Inferior parietal cortex (tissue), 1 donor: ENCODE results near the gene CDK10.
"Not testable (repeated sequence)": the region's sequence is repeated elsewhere in the genome, so short reads cannot be mapped to it uniquely, and the experiment has no call there.

ENCODE experiments used
- DNase-seq: peaks from one replicate; pipeline ENCODE4 v3.0.0-alpha.2; 2016; ENCODE audit errors: extremely low spot score

Gene CDK10

DNA sequence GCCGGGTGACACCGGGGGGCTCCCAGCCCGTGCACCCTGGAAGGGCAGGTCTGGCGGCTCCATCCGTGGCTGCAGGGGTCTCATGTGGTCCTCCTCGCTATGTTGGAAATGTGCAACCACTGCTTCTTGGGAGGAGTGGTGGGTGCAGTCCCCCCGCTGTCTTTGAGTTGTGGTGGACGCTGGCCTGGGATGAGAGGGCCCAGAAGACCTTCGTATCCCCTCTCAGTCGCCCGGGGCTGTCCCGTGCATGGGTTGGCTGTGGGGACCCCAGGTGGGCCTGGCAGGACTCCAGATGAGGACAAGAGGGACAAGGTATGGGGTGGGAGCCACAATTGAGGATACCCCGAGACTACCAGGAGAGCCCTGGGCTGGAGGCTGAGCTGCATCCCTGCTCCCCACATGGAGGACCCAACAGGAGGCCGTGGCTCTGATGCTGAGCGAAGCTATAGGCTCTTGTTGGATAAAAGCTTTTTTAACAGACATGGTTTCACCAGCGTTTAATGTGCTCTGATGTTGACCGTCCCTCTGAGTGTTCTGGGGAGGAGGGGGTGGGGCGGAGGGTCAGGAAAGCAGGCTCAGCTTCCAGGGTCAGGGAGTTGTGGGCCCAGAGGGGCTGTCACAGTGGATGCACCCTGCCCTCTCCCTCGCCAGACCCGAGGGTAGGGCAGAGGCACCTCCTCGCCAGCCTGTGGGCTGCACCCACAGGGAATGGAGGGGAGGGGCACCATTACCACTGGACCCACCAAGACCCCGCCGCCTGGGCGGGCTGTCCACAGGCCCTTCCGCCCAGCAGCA, 9.6 kb downstream of the CDK10 start:
- no peak for DNase-seq

DNA sequence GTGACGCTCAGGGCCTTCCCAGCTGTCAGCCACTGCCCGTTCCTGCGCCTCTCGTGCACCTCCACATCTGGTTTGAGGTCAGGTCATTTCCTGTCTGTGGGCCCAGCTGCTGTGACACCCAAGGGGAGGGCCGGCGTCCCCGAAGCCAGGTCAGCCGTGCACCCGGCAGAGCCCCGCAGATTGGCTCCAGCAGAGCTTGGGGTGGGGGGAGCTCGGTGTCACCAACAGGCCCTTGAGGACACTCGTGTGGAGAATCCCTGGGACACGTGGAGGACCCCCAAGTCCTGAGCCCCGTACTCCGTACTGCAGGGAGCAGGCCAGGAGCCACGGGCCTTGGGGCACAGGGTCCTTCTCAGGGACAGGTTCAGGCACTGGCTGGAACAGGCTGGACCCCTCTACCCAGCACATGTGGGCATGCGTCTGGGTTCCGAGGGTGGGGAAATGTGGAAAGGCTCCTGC, 10.2 kb downstream of the CDK10 start:
- no peak for DNase-seq

DNA sequence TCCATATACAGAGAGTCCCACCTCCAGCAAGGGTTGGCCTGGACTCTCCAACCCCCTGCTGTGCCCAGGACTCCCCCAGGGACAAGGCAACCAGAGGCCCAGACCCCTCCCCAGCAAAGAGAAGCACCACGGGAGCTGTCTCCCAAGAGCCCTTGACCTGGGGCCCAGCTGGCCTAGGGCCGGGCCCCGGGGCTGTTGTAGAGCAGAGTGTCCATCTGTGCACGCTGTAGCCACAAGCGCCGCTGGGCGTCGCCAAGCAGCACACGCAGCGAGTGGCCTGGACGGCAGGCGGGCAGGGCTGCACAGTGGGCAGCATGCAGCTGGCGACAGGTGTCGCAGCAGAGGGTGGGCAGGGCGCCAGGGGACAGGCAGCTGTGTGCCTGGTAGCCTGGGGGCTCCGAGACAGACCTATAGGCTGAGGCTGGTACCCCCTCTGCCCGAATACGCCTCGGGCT, 10.7 kb downstream of the CDK10 start:
- DNase-seq: no peak

DNA sequence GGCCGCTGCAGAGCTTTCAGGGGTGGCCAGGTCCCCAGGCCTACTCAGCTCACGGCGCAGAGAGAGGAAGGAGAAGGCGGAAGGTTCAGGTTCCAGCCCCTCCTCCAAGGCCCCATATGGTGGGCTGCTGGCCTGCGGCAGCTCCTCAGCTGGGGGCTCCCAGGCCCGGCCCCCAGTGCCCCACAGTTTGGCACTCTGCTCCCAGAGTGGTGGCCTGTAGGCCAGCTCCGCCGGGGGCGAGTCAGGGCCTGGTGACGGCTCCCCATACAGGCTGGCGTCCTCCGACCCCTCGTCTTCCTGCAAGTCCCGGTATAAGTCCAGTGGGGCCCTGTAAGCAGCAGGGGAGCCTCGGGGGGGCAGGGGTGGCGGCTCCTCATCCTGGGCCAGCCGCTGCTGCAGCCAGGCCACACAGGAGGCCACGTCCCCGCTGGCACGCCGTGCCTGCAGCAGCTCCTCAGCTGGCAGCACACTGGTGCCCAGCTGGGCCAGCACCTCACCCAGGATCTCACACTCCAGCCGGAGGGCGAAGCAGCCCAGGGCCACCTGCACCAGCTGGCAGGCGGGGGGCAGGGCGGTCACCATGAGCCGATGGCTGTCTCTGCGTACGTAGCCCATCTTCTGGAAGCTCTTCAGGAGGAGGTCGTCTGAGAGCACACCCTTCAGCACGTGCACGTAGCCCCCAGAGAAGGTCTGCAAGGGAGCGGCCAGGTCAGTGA, 11.3 kb downstream of the CDK10 start:
- no peak for DNase-seq

DNA sequence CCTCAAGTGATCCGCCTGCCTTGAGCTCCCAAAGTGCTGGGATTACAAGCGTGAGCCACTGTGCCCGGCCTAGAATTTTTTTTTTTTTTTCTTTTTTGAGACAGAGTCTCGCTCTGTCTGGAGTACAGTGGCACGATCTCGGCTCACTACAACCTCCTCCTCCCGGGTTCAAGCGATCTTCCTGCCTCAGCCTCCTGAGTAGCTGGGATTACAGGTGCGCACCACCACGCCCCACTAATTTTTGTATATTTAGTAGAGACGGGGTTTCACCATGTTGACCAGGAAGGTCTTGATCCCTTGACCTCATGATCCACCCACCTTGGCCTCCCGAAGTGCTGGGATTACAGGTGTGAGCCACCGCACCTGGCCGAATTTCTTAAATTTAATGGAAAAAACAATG, 12.2 kb downstream of the CDK10 start:
- not testable (repeated sequence) for DNase-seq

DNA sequence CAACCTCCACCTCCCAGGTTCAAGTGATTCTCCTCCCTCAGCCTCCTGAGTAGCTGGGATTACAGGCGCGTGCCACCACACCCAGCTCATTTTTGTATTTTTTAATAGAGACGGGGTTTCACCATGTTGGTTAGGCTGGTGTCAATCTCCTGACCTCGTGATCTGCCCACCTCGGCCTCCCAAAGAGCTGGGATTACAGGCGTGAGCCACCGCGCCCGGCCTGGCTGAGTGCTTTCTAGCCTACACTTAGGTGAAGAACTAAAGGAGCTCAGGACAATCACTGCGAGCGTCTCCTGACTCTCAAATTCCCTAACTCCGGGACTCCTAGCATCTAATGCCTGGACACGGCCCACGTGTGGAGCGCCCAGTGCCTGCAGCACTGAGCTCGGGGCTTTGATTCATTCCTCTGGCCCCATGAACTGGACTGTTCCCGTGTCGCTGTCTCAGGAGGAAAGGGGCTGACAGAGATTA, 13.2 kb downstream of the CDK10 start:
- not testable (repeated sequence) for DNase-seq

DNA sequence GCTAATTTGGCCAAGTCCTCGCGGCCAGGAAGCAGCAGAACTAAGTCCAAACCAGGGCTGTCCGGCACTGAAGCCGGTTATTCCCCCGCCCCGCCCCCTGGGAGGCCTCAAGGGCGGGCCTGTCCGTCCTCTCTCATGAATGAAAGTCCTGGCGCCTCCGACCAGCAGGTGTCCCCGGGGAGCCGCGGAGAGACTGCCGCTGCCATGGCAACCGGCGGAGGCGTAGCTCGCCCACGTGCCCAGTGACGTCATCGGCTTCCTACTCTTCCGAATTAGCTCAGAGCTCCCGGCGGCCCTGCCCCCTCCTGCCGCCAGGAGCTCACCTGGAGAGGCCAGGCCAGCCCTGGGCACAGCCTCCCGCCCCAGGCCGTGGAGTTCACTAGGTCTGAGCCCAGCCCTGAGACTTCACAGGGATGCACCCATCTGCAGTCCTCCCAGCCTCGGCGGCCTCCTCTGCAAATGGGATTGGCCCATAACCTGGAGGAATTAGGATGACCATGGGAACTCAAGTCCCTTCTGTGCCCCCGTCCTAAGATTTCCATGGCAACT, 13.7 kb downstream of the CDK10 start:
- DNase-seq: peak; percentile 99

DNA sequence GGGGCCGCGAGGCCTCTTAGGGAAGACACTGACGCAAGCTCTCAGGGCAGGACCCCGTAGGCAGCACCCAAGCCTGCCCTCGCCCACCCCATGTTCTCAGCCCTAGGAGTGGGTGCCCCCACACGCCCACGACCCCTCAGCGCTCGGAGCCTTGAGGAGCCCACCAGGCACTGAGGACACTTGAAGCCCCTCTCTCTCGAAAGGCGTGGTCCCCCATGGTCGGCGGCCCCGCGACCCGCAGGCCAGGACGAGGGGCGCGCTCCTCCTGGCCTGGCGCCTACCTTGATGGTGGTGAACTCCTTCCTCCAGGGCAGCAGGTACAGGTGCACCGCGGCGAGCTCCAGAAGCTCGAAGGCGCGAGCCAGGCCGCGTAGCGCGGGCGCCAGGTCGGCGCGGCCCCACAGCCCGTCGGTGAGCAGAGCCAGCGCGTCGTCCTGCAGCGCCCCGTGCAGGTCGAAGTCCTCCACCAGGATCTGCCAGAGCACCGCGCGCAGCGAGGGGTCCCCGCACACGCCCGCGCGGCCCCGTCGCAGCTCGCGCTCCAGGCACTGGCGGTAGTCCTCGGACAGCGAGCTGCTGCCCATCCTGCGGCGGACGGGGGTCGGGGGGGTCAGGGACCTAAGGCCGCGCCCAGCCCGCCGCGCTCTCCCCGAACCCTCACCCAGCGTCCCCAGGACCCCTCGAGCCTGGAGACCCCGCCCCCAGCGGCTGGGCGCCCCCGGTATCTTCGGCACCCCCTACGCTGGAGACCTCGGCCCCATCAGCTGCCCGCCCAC, 14.3 kb downstream of the CDK10 start:
- no peak for DNase-seq

DNA sequence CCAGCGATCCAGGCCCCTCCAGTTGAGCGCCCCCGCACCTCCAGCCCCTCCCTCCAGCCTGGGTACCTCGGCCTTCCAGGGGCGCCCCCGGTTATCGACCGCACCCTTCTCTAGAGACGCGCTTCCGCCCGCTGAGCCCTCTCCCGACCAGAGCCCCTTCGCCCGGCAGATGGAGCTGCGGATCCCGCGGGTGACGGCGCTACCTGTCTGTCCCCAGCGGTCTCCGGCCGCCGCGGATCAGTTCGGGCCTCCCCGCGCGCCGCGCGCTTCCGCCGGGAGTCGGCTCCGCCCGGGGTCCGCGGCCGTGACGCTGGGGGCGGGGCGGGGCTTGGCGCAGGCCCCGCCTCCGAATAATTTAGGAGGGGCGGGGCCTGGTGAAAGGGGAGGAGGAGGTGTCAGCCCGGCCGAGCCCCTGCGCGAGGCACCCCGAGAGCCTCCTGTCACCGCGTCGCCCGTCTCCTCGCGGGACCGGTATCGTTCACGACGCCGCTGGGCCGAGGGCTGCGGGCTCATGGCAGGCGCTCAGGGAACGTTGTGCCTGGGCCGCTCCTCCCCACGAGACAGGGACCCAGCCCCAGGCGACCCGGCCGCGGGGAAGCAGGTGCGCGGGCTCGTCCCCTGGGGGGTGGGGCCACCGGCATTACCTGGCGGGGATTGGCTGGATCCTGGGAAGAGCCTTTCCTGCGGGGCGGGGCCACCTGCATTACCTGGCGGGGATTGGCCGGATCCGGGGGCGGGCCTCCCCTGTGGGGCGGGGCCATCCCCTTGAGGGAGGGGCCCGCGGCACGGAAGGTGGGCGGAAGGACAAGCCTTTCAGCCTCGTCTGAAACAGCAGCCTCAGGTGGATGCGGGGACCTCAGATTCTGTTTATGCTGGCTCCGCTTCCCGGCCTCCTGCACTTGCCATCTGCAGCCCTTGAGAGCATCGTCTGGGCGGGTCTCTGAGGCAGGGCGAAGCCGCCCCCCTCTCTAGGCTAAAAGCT, 15.2 kb downstream of the CDK10 start, which contains the start of gene SPATA2L:
TSS of gene SPATA2L (minus strand) at position 281 of the 982 bp plus-strand sequence. CDS start 473 bp downstream, outside the sequence.
- DNase-seq: peak; percentile 68

DNA sequence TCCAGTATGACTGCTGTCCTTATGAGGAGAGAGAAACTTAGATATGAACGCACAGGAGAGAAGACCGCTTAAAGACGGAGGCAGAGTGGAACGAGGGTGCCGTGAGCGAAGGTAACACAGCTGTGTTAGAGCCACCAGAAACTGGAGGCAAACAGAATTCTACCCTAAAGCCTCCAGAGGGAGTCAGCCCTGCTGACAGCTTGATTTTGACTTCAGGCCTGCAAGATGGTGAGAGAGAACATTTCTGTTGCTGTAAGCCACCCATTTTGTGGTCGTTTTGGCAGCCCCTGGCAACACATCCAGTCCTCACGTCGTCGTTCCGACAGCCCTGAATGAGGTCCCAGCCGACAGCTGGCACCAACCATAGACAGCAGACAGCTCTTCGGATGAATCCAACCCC, 17.8 kb downstream of the CDK10 start:
- no peak for DNase-seq

DNA sequence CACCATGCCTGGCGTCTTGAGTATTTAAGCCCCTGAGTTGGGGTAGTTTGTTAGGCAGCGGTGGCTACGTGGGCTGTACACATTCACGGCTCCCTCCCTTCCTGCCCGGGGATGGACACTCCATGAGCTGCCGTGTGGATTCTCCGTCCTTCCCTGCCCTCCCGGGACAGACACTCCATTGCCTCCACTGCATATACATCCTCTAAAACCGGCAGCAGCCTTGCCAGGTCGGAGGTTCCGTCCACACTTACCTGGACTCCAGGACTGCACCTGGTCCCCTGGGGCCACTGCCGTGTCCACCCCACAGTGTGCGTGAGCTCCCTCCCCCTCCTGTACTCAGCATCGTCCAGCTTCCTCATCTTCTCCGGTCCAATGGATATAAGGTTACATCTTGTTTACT, 18.5 kb downstream of the CDK10 start:
- no peak for DNase-seq

DNA sequence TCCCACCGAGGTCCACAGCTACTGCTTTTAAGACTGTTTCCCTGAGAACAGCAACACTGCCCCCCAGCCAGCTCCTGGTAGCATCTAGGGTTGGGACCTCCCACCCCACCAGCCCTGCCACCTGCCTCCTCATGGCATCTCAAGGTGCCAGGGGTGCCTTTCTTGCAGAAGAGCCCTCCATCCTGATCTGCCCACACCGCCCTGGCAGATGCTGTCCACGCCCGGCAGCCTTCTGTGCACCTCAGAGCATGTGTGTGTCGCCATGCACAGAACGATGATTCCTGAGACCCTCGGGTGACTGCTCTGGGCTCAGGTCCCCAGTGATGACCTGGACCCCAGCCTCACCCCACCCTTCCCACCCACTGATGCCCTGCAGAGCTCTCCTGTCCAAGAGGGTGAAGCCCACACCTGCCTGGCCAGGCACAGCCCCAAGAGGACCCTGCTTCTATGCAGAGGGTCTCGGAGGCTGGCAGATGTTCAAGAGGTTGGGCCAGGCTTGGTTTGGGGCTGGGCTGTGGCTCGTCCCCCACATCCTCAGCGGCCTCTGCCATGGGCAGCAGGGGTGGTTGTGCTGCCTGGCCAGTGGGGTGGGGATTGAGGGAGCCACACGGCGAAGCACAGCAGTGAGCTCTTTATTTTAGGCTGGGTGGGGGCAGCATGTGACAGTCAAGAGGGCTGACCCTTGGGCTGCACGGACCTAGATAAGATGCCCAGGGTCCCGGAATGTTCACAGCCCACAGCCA, 20.2 kb downstream of the CDK10 start:
- DNase-seq: no peak

DNA sequence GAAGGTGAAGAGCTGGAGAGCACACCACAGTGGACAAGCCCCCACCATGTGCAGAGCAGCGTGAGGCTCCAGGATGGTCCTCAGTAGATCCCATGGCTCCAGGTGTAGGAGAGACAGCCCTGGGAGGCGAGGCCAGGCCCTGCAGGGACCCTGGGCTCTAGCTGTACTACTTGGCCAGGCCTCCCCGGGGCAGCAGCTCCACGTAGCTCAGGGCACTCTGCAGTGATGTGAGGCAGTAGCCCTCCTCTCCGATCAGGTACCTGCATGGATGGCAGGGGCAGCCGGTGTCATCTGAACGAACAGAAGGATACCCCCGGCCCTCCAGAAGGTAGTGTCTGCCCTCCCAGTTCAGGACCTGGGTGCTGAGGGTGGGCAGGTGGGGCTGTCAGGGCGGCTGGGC, 21.2 kb downstream of the CDK10 start:
- DNase-seq: no peak

DNA sequence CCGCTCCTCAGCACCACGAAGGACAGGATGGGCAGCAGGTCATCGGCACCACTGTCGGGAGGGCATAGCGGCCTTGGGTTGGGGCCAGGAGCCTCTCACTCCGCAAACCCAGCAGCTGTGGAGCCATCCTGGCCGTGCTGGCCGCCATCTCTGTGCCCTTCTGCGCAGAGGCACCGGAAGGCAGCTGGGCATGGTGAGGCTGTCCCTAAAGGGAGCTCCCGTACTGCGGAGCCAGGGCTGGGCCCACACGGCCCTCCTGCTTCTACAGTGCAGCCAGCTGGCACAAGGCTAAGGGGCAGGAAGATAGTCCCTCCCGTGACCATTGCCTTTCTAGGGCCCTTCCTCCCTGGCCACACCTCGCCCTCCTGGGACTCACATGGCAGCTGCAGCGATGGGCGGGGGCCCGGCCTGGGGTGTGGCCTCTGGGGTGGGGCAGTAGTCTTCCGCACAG, 22.0 kb downstream of the CDK10 start:
- DNase-seq: no peak

DNA sequence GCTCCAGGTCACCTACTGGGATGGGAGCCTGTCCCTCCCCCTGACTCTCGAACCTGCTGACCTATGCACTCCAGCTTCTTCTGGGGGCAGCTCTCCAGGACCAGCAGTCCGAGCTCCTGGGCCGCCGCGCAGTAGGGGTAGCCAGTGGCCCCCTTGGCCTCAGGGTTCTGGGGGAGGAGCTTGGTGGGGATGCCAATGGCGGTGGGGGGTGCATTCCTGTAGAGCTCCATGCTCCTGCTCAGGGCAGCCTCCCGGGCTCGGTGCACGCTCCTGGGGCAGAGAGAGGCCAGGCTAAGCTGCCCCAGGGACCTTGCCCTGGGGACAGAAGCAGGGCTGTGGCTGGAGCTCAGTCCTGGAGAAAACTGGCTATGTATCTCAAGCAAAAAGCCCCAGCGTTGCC, 22.7 kb downstream of the CDK10 start:
- no peak for DNase-seq

DNA sequence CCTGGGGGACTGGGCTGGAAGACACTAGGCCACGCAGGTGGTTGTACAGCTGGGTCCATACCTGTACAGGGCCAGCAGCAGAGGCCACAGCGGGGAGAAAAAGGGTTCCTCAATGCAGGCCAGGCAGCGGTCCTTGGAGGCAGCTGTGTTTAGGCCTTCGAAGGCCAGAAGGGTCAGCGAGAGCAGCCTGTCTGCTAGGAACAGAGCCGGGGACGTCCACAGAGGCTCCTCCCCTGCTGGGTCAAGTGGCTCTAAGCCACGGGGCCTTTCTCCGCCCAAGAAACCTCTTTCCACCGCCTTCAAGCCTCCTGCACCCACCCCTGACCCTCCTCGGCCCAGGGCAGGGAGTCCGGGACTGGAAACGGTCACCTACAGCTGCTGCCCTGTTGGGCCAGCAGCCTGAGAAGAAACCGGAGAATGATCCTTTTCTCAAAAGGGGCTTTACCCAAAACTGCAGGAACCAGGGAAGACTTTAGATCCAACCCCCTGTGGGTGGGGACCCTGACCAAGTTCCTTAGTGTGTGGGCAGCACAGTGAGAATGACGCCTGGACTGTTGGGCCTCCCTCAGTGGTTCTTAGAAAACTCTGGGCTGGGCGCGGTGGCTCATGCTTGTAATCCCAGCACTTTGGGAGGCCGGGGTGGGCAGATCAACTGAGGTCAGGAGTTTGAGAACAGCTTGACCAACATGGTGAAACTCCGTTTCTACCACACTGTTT, 23.4 kb downstream of the CDK10 start:
- DNase-seq: no peak

DNA sequence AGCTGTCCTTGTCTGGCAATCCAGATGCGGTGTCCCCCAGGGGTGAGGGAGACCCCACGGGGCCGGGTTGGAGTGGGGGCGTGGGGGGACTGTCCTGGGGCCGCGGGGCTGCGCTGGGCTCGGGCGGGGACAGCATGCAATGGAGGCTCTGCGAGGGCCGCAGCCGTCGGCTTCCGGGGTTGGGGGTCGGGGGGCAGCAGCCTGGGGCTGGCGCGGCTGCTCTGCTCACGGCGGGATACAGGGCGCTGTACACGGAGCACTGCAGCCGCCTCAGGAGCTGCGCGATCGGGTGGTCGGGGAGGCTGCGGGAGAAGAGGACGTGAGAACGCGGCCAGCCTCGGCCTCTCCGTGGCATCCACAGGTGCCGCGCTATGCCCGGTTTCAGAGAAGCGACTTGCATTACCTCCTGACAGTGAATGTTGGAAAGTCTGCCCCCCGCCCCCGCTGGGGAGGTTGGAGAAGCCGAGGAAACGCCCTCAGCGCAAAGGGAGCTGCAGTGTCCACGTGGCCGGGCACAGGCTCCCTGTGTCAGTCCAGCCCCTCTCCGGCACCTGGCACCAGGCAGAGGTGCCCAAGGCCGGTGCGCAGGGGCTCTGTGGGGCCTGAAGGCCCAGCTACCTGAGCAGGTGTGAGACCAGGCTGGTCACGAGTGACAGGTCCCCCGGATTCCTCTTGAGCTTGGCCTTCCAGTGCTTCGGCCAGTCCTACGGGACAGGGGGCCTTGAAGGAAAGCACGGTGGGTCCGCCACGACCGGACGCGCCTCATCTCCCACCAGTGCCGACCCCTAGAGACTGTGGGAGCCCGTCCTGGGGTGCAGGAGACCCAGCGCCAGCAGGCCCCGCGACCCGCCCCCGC, 24.4 kb downstream of the CDK10 start:
- no peak for DNase-seq
